SK-N-SH (cell line): Measurements from ENCODE around the gene EP400. TPM values are rescaled to one million over a fixed set of nuclear protein-coding genes. Genes with fewer than 3 reads are reported as not detected.

Experiments
- CTCF ChIA-PET: fragments of 300-600, 350-600 bp; formaldehyde crosslinking; extraction: SDS; loops from one replicate; lab custom pipeline; 2021; lab: Yijun Ruan, JAX
- POLR2A ChIA-PET: fragments of 350-600 bp; sonication (Branson Sonifier 250); formaldehyde crosslinking; extraction: SDS; loops from one replicate; lab custom pipeline; 2020; ENCODE audit warnings: antibody characterized with exemption, inconsistent platforms; lab: Yijun Ruan, JAX
- DNase-seq: peaks from one replicate; pipeline ENCODE4 v3.0.0; 2012
- H2AFZ ChIP-seq: fragments of 200-600 bp; sonication (generic); 2 replicates; pipeline ENCODE4 v1.8.1; 2016; ENCODE audit warnings: antibody characterized with exemption, mild to moderate bottlenecking, low read depth
- H3F3A ChIP-seq: fragments of 200-600 bp; sonication (generic); replicated peaks from 2 replicates; pipeline ENCODE3; 2016; ENCODE audit warnings: antibody characterized with exemption, mild to moderate bottlenecking; ENCODE audit not compliant: insufficient read depth
- H3K27ac ChIP-seq, 2 experiments: fragments of 200-500 bp in 1 of 2; fragments of 200-600 bp in 1 of 2; sonication (Bioruptor generic) in 1 of 2; sonication (generic), shearing (Covaris generic) in 1 of 2; 2 replicates each; pipeline versions ENCODE4 v1.5.1 to v1.6.1; 2014 to 2016; ENCODE audit warnings: low read depth in 2 of 2, inconsistent platforms in 1 of 2, low read length in 1 of 2, mild to moderate bottlenecking in 1 of 2, mixed read lengths in 1 of 2
- H3K27me3 ChIP-seq: fragments of 200-600 bp; sonication (generic), shearing (Covaris generic); 2 replicates; pipeline ENCODE4 v1.6.1; 2016; ENCODE audit warnings: mixed run types; ENCODE audit not compliant: insufficient read depth
- H3K36me3 ChIP-seq, 2 experiments: fragments of 200-500 bp in 1 of 2; fragments of 200-600 bp in 1 of 2; sonication (Bioruptor generic) in 1 of 2; sonication (generic) in 1 of 2; replicated peaks in 1 of 2; 2 replicates each; pipeline versions ENCODE3 to v1.5.1; 2014 to 2016; ENCODE audit warnings: low read length in 1 of 2, mild to moderate bottlenecking in 1 of 2; ENCODE audit not compliant: insufficient read depth in 2 of 2, control insufficient read depth in 1 of 2
- H3K4me1 ChIP-seq, 2 experiments: fragments of 200-500 bp in 1 of 2; fragments of 200-600 bp in 1 of 2; sonication (Bioruptor generic) in 1 of 2; sonication (generic), shearing (Covaris generic) in 1 of 2; 2 replicates each; pipeline versions ENCODE4 v1.5.1 to v1.6.1; 2014 to 2016; ENCODE audit warnings: low read depth in 1 of 2, low read length in 1 of 2, mixed run types in 1 of 2; ENCODE audit not compliant: insufficient read depth in 2 of 2, control insufficient read depth in 1 of 2
- H3K4me2 ChIP-seq: fragments of 200-600 bp; sonication (generic), shearing (Covaris generic); 2 replicates; pipeline ENCODE4 v1.6.1; 2017; ENCODE audit warnings: mixed run types
- H3K4me3 ChIP-seq, 2 experiments: fragments of 200-500 bp in 1 of 2; fragments of 200-600 bp in 1 of 2; sonication (Bioruptor generic) in 1 of 2; sonication (generic), shearing (Covaris generic) in 1 of 2; 2 replicates each; pipeline versions ENCODE4 v1.5.1 to v1.8.1; 2014 to 2016; ENCODE audit warnings: low read depth in 2 of 2, inconsistent platforms in 1 of 2, low read length in 1 of 2, mild to moderate bottlenecking in 1 of 2, mixed read lengths in 1 of 2, moderate library complexity in 1 of 2
- H3K79me2 ChIP-seq: fragments of 200-600 bp; sonication (generic); 2 replicates; pipeline ENCODE4 v1.8.1; 2017; ENCODE audit warnings: mild to moderate bottlenecking; ENCODE audit not compliant: insufficient read depth
- H3K9ac ChIP-seq: fragments of 200-600 bp; sonication (generic); 2 replicates; pipeline ENCODE4 v1.6.1; 2017; ENCODE audit warnings: mixed run types
- H3K9me2 ChIP-seq: fragments of 200-600 bp; sonication (generic); 2 replicates; pipeline ENCODE4 v1.6.1; 2017; ENCODE audit warnings: mixed run types
- H3K9me3 ChIP-seq: fragments of 200-600 bp; sonication (generic); 2 replicates; pipeline ENCODE4 v1.6.1; 2017; ENCODE audit warnings: mixed run types, mild to moderate bottlenecking, moderate library complexity
- H4K20me1 ChIP-seq: fragments of 200-600 bp; sonication (generic); 2 replicates; pipeline ENCODE4 v1.6.1; 2017; ENCODE audit warnings: mild to moderate bottlenecking, mixed run types; ENCODE audit not compliant: insufficient read depth
- CHD2 ChIP-seq: fragments of 150-350 bp; IDR thresholded peaks from 2 replicates; pipeline ENCODE4 v1.6.1; 2018; ENCODE audit warnings: low read length; ENCODE audit not compliant: partially characterized antibody
- ELF1 ChIP-seq: IDR thresholded peaks from 2 replicates; pipeline ENCODE4 v1.4.0; 2012
- EZH2phosphoT487 ChIP-seq: fragments of 200-600 bp; sonication (generic); IDR thresholded peaks from 2 replicates; pipeline ENCODE4 v1.6.1; 2017; ENCODE audit warnings: low read depth, mixed run types, mild to moderate bottlenecking, antibody characterized with exemption, moderate library complexity, borderline replicate concordance
- GABPA ChIP-seq: IDR thresholded peaks from 2 replicates; pipeline ENCODE4 v1.4.0; 2012; ENCODE audit warnings: low read depth, mild to moderate bottlenecking
- GATA2 ChIP-seq: sonication (generic); formaldehyde crosslinking; IDR thresholded peaks from 2 replicates; pipeline ENCODE4 v1.5.0; 2020; ENCODE audit warnings: mild to moderate bottlenecking, missing genetic modification reagents
- MAX ChIP-seq: IDR thresholded peaks from 2 replicates; pipeline ENCODE4 v1.4.0; 2012; ENCODE audit warnings: low read depth
- MXI1 ChIP-seq: IDR thresholded peaks from 2 replicates; pipeline ENCODE4 v1.6.1; 2012; ENCODE audit warnings: mild to moderate bottlenecking, low read depth, low read length, improper control_type of control experiment
- POLR2AphosphoS5 ChIP-seq: IDR thresholded peaks from 2 replicates; pipeline ENCODE4 v1.6.1; 2012; ENCODE audit warnings: low read depth, low read length
- RAD21 ChIP-seq: IDR thresholded peaks from 2 replicates; pipeline ENCODE4 v1.6.1; 2012; ENCODE audit warnings: mild to moderate bottlenecking, low read length
- RCOR1 ChIP-seq: fragments of 150-350 bp; IDR thresholded peaks from 2 replicates; pipeline ENCODE4 v1.6.1; 2017; ENCODE audit warnings: antibody characterized with exemption, low read length
- RFX5 ChIP-seq: IDR thresholded peaks from 2 replicates; pipeline ENCODE4 v1.6.1; 2012; ENCODE audit warnings: mild to moderate bottlenecking, improper control_type of control experiment, low read length
- RXRA ChIP-seq: IDR thresholded peaks from 2 replicates; pipeline ENCODE4 v1.4.0; 2012; ENCODE audit warnings: low read depth, mild to moderate bottlenecking, borderline replicate concordance
- SIN3A ChIP-seq: IDR thresholded peaks from 2 replicates; pipeline ENCODE4 v1.6.1; 2012; ENCODE audit warnings: low read depth, mild to moderate bottlenecking, low read length, moderate library complexity, borderline replicate concordance
- SMC3 ChIP-seq: IDR thresholded peaks from 2 replicates; pipeline ENCODE4 v1.6.1; 2012; ENCODE audit warnings: low read depth, low read length, improper control_type of control experiment
- TCF12 ChIP-seq: IDR thresholded peaks from 2 replicates; pipeline ENCODE4 v1.4.0; 2012
- WGBS: methylation state at CpG from one replicate; pipeline ENCODE4 v1.1.6; 2017; ENCODE audit warnings: low lambda C conversion rate; 5-methylcytosine and 5-hydroxymethylcytosine counted together
- polyA plus RNA-seq, 3 experiments: library from polyadenylated mRNA; depleted of rRNA; stranded (reverse); fragments of >200 nt; gene quantifications; 2 replicates each; pipeline ENCODE4 v1.2.3, GENCODE V29; 2012
- TF ChIP-seq, protein P1 (sequence below): fragments of 200-600 bp; sonication (generic); IDR thresholded peaks from 2 replicates; pipeline ENCODE4 v1.6.1; 2017; ENCODE audit warnings: antibody characterized with exemption, mild to moderate bottlenecking, moderate library complexity
- TF ChIP-seq, protein P2 (sequence below): IDR thresholded peaks from 2 replicates; pipeline ENCODE4 v1.4.0; 2012; ENCODE audit warnings: low read depth, borderline replicate concordance

Gene EP400
- polyA plus RNA-seq, 1 of the 3 experiments (the other 2 are of a cell fraction) = 7.0 TPM

- no peaks in the 10 kb centered on the region for H3K27me3 ChIP-seq
- no peaks in the 10 kb centered on the region for H3K9me2 ChIP-seq
- H3K4me2 ChIP-seq = no peak overlapping the region
- H4K20me1 ChIP-seq = peaks cover 15% of the 10 kb centered on the region
- H2AFZ ChIP-seq = no peak overlapping the region
- no peaks in the 10 kb centered on the region for H3K9me3 ChIP-seq
- ChIA-PET CTCF (no interaction called here), POLR2A (no interaction called here)
- peaks cover 0 to 10% of the 10 kb centered on the region in 2 experiments for H3K36me3 ChIP-seq
- H3K4me1 ChIP-seq = peaks cover 0 to 4% of the 10 kb centered on the region in 2 experiments; a peak in 1 of 4 replicates
- H3K27ac ChIP-seq = no peak overlapping the region
- no peak for DNase-seq
- no peak overlapping the region for H3K4me3 ChIP-seq
- WGBS = 75% methylated on average over 8 of the region's 8 CpGs
- no peak overlapping the region for H3K9ac ChIP-seq
- H3F3A ChIP-seq = peaks cover 15% of the 10 kb centered on the region
- H3K79me2 ChIP-seq = peaks cover 26% of the 10 kb centered on the region
- TF ChIP-seq MXI1 (no peak), SMC3 (no peak), POLR2AphosphoS5 (no peak), RFX5 (no peak), CHD2 (no peak), RCOR1 (no peak), EZH2phosphoT487 (no peak), RXRA (no peak), MAX (no peak), GATA2 (CRISPR knock-in tag) (no peak), ELF1 (no peak), GABPA (no peak), TCF12 (no peak), RAD21 (no peak), SIN3A (no peak)
- TF ChIP-seq, protein P1, sequence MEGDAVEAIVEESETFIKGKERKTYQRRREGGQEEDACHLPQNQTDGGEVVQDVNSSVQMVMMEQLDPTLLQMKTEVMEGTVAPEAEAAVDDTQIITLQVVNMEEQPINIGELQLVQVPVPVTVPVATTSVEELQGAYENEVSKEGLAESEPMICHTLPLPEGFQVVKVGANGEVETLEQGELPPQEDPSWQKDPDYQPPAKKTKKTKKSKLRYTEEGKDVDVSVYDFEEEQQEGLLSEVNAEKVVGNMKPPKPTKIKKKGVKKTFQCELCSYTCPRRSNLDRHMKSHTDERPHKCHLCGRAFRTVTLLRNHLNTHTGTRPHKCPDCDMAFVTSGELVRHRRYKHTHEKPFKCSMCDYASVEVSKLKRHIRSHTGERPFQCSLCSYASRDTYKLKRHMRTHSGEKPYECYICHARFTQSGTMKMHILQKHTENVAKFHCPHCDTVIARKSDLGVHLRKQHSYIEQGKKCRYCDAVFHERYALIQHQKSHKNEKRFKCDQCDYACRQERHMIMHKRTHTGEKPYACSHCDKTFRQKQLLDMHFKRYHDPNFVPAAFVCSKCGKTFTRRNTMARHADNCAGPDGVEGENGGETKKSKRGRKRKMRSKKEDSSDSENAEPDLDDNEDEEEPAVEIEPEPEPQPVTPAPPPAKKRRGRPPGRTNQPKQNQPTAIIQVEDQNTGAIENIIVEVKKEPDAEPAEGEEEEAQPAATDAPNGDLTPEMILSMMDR = no peak
- TF ChIP-seq, protein P2, sequence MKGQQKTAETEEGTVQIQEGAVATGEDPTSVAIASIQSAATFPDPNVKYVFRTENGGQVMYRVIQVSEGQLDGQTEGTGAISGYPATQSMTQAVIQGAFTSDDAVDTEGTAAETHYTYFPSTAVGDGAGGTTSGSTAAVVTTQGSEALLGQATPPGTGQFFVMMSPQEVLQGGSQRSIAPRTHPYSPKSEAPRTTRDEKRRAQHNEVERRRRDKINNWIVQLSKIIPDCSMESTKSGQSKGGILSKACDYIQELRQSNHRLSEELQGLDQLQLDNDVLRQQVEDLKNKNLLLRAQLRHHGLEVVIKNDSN = no peak
Measured at GRCh38 chr12:131947482-131948027, 2.2 kb upstream of the EP400 start.
